Vagina (tissue), 2 donors: ENCODE measurements around the gene IFNG-AS1. TPM values are rescaled to one million over a fixed set of nuclear protein-coding genes. Genes with fewer than 3 reads are reported as not detected.

Experiments
- DNase-seq, 2 donors: peaks; one replicate each; pipeline ENCODE4 v3.0.0-alpha.2; 2017; ENCODE audit errors: extremely low spot score in 2 of 2
- H3K27ac ChIP-seq: fragments of 200-600 bp; sonication (generic); one replicate; pipeline ENCODE4 v1.5.1; 2019
- H3K27me3 ChIP-seq: fragments of 200-600 bp; sonication (generic); one replicate; pipeline ENCODE4 v1.5.1; 2019
- H3K36me3 ChIP-seq, 2 donors: fragments of 200-600 bp; sonication (generic); one replicate each; pipeline ENCODE4 v1.5.1; 2017 to 2019
- H3K4me1 ChIP-seq: fragments of 200-600 bp; sonication (generic); one replicate; pipeline ENCODE4 v1.5.1; 2019
- H3K4me3 ChIP-seq, 2 donors: fragments of 200-600 bp; sonication (generic); 1 replicate in 1 of 2; 2 replicates in 1 of 2; pipeline ENCODE4 v1.5.1; 2016 to 2019
- H3K9me3 ChIP-seq: fragments of 200-600 bp; sonication (generic); one replicate; pipeline ENCODE4 v1.5.1; 2019
- CTCF ChIP-seq, 3 experiments: fragments of 450-650 bp in 2 of 3; fragments of 200-600 bp in 1 of 3; sonication (generic) in 1 of 3; IDR thresholded peaks; one replicate each; pipeline ENCODE4 v1.5.1; 2017 to 2019; ENCODE audit warnings: antibody characterized with exemption in 3 of 3, mild to moderate bottlenecking in 2 of 3, moderate library complexity in 2 of 3
- POLR2A ChIP-seq, 2 donors: fragments of 450-650 bp; IDR thresholded peaks; one replicate each; pipeline ENCODE4 v1.6.1; 2017; ENCODE audit warnings: antibody characterized with exemption in 2 of 2, mild to moderate bottlenecking in 2 of 2, moderate library complexity in 2 of 2
- POLR2AphosphoS5 ChIP-seq, 2 donors: sonication (generic); formaldehyde crosslinking; IDR thresholded peaks; one replicate each; pipeline ENCODE4 v1.9.0; 2017; ENCODE audit warnings: antibody characterized with exemption in 2 of 2, mild to moderate bottlenecking in 2 of 2, low read depth in 1 of 2; ENCODE audit not compliant: insufficient read depth in 1 of 2
- intact Hi-C: fragments of 100-400 bp; cut with DNase I; formaldehyde crosslinking; loops from one replicate; pipeline ENCODE4 v1.15.1; 2023
- total RNA-seq: library from RNA; depleted of rRNA; stranded (reverse); fragments of >200 nt; gene quantifications from one replicate; pipeline ENCODE4 v1.2.3, GENCODE V29; 2016

The IFNG-AS1 gene
- total RNA-seq, 1 donor from 2014 or later = not detected

DNA sequence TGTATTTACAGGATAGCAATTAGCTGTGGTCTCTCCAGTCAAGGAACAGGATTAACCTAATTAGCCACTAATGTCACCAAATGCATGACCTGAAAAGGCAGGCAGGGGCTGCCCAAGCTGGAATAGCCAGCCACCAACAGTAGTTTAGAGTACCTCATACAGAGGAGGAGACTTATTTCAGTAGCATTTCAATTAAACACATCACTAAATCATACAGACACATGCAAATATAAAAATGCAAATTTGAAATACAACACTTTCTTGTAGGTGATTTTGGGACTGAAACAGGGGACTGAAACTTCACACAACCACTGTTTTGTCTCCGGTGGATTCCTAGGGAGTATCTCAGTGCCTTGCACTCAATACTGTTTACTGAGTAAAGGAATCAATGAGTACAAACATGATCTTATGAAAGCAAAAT lies 636 bp upstream of the IFNG-AS1 start:
- TF ChIP-seq POLR2AphosphoS5 (IDR thresholded peaks at IDR 0.05; ENCODE audit: insufficient read depth in 1 of 2, low read depth in 1 of 2) (no peak), POLR2A (IDR thresholded peaks at IDR 0.05) (no peak), CTCF (IDR thresholded peaks at IDR 0.05) (no peak)
- intact Hi-C loops = no loop called here

GRCh38 chr12:67991158-67991557 lies 1.9 kb downstream of the IFNG-AS1 start:
- Histone ChIP-seq H3K9me3 (no peaks in the 10 kb centered on the region), H3K27ac (no peak overlapping the region), H3K27me3 (no peaks in the 10 kb centered on the region), H3K4me3 (no peak overlapping the region), H3K4me1 (no peaks in the 10 kb centered on the region), H3K36me3 (no peaks in the 10 kb centered on the region)
- no peak for TF ChIP-seq CTCF (IDR thresholded peaks at IDR 0.05)
- TF ChIP-seq POLR2A (IDR thresholded peaks at IDR 0.05) = no peak
- no peak for TF ChIP-seq POLR2AphosphoS5 (IDR thresholded peaks at IDR 0.05; ENCODE audit: insufficient read depth in 1 of 2, low read depth in 1 of 2)
- intact Hi-C loops = no loop called here
- no peak for DNase-seq

More for the DNA sequence above, 636 bp upstream of the IFNG-AS1 start:
- Histone ChIP-seq H3K9me3 (no peaks in the 10 kb centered on the region), H3K27me3 (no peaks in the 10 kb centered on the region), H3K27ac (no peak overlapping the region), H3K4me3 (no peak overlapping the region), H3K4me1 (no peaks in the 10 kb centered on the region), H3K36me3 (no peaks in the 10 kb centered on the region)
- no peak for DNase-seq

DNA sequence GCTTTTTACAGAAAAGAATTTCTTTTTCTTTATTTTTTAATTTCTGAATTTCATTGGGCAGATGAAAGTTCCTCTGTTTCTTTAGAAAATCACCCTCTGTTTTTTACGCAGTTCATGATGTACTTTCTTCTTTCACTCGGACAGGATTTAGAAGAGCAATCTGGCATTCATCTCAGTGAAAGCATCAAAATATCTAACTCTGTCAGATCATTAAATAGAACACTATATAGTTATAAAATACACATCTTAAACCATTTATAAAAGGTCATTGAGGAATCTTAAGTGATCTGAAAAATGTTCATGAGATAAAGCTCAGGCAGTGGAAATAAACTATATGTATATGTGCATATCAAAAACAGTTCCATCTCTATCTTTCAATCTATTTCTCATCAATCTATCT lies 3.9 kb downstream of the IFNG-AS1 start:
- no peaks in the 10 kb centered on the region for H3K27me3 ChIP-seq
- intact Hi-C loops = no loop called here
- H3K27ac ChIP-seq = no peak overlapping the region
- H3K4me3 ChIP-seq = no peak overlapping the region
- no peaks in the 10 kb centered on the region for H3K4me1 ChIP-seq
- no peak for TF ChIP-seq CTCF (IDR thresholded peaks at IDR 0.05)
- no peak for TF ChIP-seq POLR2AphosphoS5 (IDR thresholded peaks at IDR 0.05; ENCODE audit: insufficient read depth in 1 of 2, low read depth in 1 of 2)
- H3K36me3 ChIP-seq = no peaks in the 10 kb centered on the region
- no peak for DNase-seq
- no peaks in the 10 kb centered on the region for H3K9me3 ChIP-seq

- H3K27me3 ChIP-seq = no peaks in the 10 kb centered on the region
- no peak for DNase-seq
- H3K27ac ChIP-seq = no peak overlapping the region
- no peaks in the 10 kb centered on the region for H3K9me3 ChIP-seq
- no peaks in the 10 kb centered on the region for H3K36me3 ChIP-seq
- H3K4me1 ChIP-seq = no peaks in the 10 kb centered on the region
- no peak for TF ChIP-seq POLR2A (IDR thresholded peaks at IDR 0.05)
- no peak for TF ChIP-seq CTCF (IDR thresholded peaks at IDR 0.05)
- TF ChIP-seq POLR2AphosphoS5 (IDR thresholded peaks at IDR 0.05; ENCODE audit: insufficient read depth in 1 of 2, low read depth in 1 of 2) = no peak
- no peak overlapping the region for H3K4me3 ChIP-seq
- intact Hi-C loops = no loop called here
Observed at GRCh38 chr12:67994046-67994445, 4.8 kb downstream of the IFNG-AS1 start.

- intact Hi-C loops = no loop called here
- H3K27me3 ChIP-seq = no peaks in the 10 kb centered on the region
- H3K36me3 ChIP-seq = no peaks in the 10 kb centered on the region
- no peak overlapping the region for H3K4me3 ChIP-seq
- no peak overlapping the region for H3K27ac ChIP-seq
- no peaks in the 10 kb centered on the region for H3K4me1 ChIP-seq
- TF ChIP-seq POLR2AphosphoS5 (IDR thresholded peaks at IDR 0.05; ENCODE audit: insufficient read depth in 1 of 2, low read depth in 1 of 2) (no peak), CTCF (IDR thresholded peaks at IDR 0.05) (no peak), POLR2A (IDR thresholded peaks at IDR 0.05) (no peak)
- H3K9me3 ChIP-seq = no peaks in the 10 kb centered on the region
- no peak for DNase-seq
Observed at GRCh38 chr12:67996347-67996746, 7.1 kb downstream of the IFNG-AS1 start.
